ENCODE measurements around the gene CTIF. TPM values are rescaled to one million over a fixed set of nuclear protein-coding genes. Genes with fewer than 3 reads are reported as not detected.

CTIF gene
- polyA plus RNA-seq, 2 donors = 11.8 to 22.7 TPM

- Histone ChIP-seq H3K4me1 (ENCODE audit: control insufficient read depth in 2 of 2, insufficient read depth in 2 of 2, low read length in 1 of 2) (peaks cover 7 to 15% of the 10 kb centered on the region in 2 donors), H3K9me3 (ENCODE audit: control insufficient read depth in 2 of 2, insufficient read depth in 1 of 2, low read depth in 1 of 2, low read length in 1 of 2) (no peaks in the 10 kb centered on the region), H3K27me3 (ENCODE audit: control insufficient read depth in 1 of 2, insufficient read depth in 2 of 2, low read length in 2 of 2) (no peaks in the 10 kb centered on the region), H3K27ac (ENCODE audit: low read depth in 2 of 2, low read length in 1 of 2) (no peak overlapping the region), H3K4me3 (ENCODE audit: low read depth in 1 of 2, low read length in 2 of 2) (no peak overlapping the region), H3K36me3 (ENCODE audit: control insufficient read depth in 2 of 2, insufficient read depth in 2 of 2, low read length in 1 of 2) (no peaks in the 10 kb centered on the region)
- WGBS, 2 donors = 65 to 70% methylated on average over 4 of the region's 4 CpGs
These were observed 297.5 kb downstream of the CTIF start for GRCh38 chr18:48836231-48836805.

- H3K36me3 ChIP-seq (ENCODE audit: control insufficient read depth in 2 of 2, insufficient read depth in 2 of 2, low read length in 1 of 2) = no peaks in the 10 kb centered on the region
- no peaks in the 10 kb centered on the region for H3K27me3 ChIP-seq (ENCODE audit: control insufficient read depth in 1 of 2, insufficient read depth in 2 of 2, low read length in 2 of 2)
- H3K4me1 ChIP-seq (ENCODE audit: control insufficient read depth in 2 of 2, insufficient read depth in 2 of 2, low read length in 1 of 2) = peaks cover 7 to 15% of the 10 kb centered on the region in 2 donors
- no peak overlapping the region for H3K4me3 ChIP-seq (ENCODE audit: low read depth in 1 of 2, low read length in 2 of 2)
- H3K9me3 ChIP-seq (ENCODE audit: control insufficient read depth in 2 of 2, insufficient read depth in 1 of 2, low read depth in 1 of 2, low read length in 1 of 2) = no peaks in the 10 kb centered on the region
- WGBS, 2 donors = 96% methylated on average over 13 of the region's 13 CpGs
- no peak overlapping the region for H3K27ac ChIP-seq (ENCODE audit: low read depth in 2 of 2, low read length in 1 of 2)
These were observed 298.2 kb downstream of the CTIF start for GRCh38 chr18:48836806-48837615.

- no peak overlapping the region for H3K27ac ChIP-seq (ENCODE audit: low read depth in 2 of 2, low read length in 1 of 2)
- H3K36me3 ChIP-seq (ENCODE audit: control insufficient read depth in 2 of 2, insufficient read depth in 2 of 2, low read length in 1 of 2) = no peaks in the 10 kb centered on the region
- WGBS, 2 donors = 85 to 93% methylated on average over 3 of the region's 3 CpGs
- no peaks in the 10 kb centered on the region for H3K9me3 ChIP-seq (ENCODE audit: control insufficient read depth in 2 of 2, insufficient read depth in 1 of 2, low read depth in 1 of 2, low read length in 1 of 2)
- H3K4me1 ChIP-seq (ENCODE audit: control insufficient read depth in 2 of 2, insufficient read depth in 2 of 2, low read length in 1 of 2) = peaks cover 7 to 15% of the 10 kb centered on the region in 2 donors
- no peaks in the 10 kb centered on the region for H3K27me3 ChIP-seq (ENCODE audit: control insufficient read depth in 1 of 2, insufficient read depth in 2 of 2, low read length in 2 of 2)
- no peak overlapping the region for H3K4me3 ChIP-seq (ENCODE audit: low read depth in 1 of 2, low read length in 2 of 2)
These were observed 298.8 kb downstream of the CTIF start for GRCh38 chr18:48837676-48838075.

GRCh38 chr18:48838166-48838775 lies 299.4 kb downstream of the CTIF start:
- H3K36me3 ChIP-seq (ENCODE audit: control insufficient read depth in 2 of 2, insufficient read depth in 2 of 2, low read length in 1 of 2) = no peaks in the 10 kb centered on the region
- H3K9me3 ChIP-seq (ENCODE audit: control insufficient read depth in 2 of 2, insufficient read depth in 1 of 2, low read depth in 1 of 2, low read length in 1 of 2) = no peaks in the 10 kb centered on the region
- no peaks in the 10 kb centered on the region for H3K27me3 ChIP-seq (ENCODE audit: control insufficient read depth in 1 of 2, insufficient read depth in 2 of 2, low read length in 2 of 2)
- WGBS, 2 donors = 86 to 92% methylated on average over 12 of the region's 12 CpGs
- H3K4me1 ChIP-seq (ENCODE audit: control insufficient read depth in 2 of 2, insufficient read depth in 2 of 2, low read length in 1 of 2) = peaks cover 6 to 11% of the 10 kb centered on the region in 2 donors
- H3K4me3 ChIP-seq (ENCODE audit: low read depth in 1 of 2, low read length in 2 of 2) = no peak overlapping the region
- H3K27ac ChIP-seq (ENCODE audit: low read depth in 2 of 2, low read length in 1 of 2) = no peak overlapping the region

GRCh38 chr18:48838921-48839818 lies 300.3 kb downstream of the CTIF start:
- H3K4me1 ChIP-seq (ENCODE audit: control insufficient read depth in 2 of 2, insufficient read depth in 2 of 2, low read length in 1 of 2) = peaks cover 6 to 11% of the 10 kb centered on the region in 2 donors
- H3K36me3 ChIP-seq (ENCODE audit: control insufficient read depth in 2 of 2, insufficient read depth in 2 of 2, low read length in 1 of 2) = no peaks in the 10 kb centered on the region
- H3K27ac ChIP-seq (ENCODE audit: low read depth in 2 of 2, low read length in 1 of 2) = no peak overlapping the region
- H3K4me3 ChIP-seq (ENCODE audit: low read depth in 1 of 2, low read length in 2 of 2) = no peak overlapping the region
- H3K27me3 ChIP-seq (ENCODE audit: control insufficient read depth in 1 of 2, insufficient read depth in 2 of 2, low read length in 2 of 2) = no peaks in the 10 kb centered on the region
- 61 to 68% methylated on average over 10 of the region's 10 CpGs for WGBS, 2 donors
- H3K9me3 ChIP-seq (ENCODE audit: control insufficient read depth in 2 of 2, insufficient read depth in 1 of 2, low read depth in 1 of 2, low read length in 1 of 2) = no peaks in the 10 kb centered on the region

- Histone ChIP-seq H3K27me3 (ENCODE audit: control insufficient read depth in 1 of 2, insufficient read depth in 2 of 2, low read length in 2 of 2) (no peaks in the 10 kb centered on the region), H3K9me3 (ENCODE audit: control insufficient read depth in 2 of 2, insufficient read depth in 1 of 2, low read depth in 1 of 2, low read length in 1 of 2) (no peaks in the 10 kb centered on the region), H3K27ac (ENCODE audit: low read depth in 2 of 2, low read length in 1 of 2) (no peak overlapping the region), H3K4me1 (ENCODE audit: control insufficient read depth in 2 of 2, insufficient read depth in 2 of 2, low read length in 1 of 2) (peaks cover 6 to 8% of the 10 kb centered on the region in 2 donors), H3K36me3 (ENCODE audit: control insufficient read depth in 2 of 2, insufficient read depth in 2 of 2, low read length in 1 of 2) (no peaks in the 10 kb centered on the region), H3K4me3 (ENCODE audit: low read depth in 1 of 2, low read length in 2 of 2) (no peak overlapping the region)
- 78% methylated on average over 7 of the region's 7 CpGs for WGBS, 2 donors
These were observed 301.1 kb downstream of the CTIF start for GRCh38 chr18:48839819-48840490.

- Histone ChIP-seq H3K4me1 (ENCODE audit: control insufficient read depth in 2 of 2, insufficient read depth in 2 of 2, low read length in 1 of 2) (peaks cover 6 to 8% of the 10 kb centered on the region in 2 donors), H3K36me3 (ENCODE audit: control insufficient read depth in 2 of 2, insufficient read depth in 2 of 2, low read length in 1 of 2) (no peaks in the 10 kb centered on the region), H3K9me3 (ENCODE audit: control insufficient read depth in 2 of 2, insufficient read depth in 1 of 2, low read depth in 1 of 2, low read length in 1 of 2) (no peaks in the 10 kb centered on the region), H3K27ac (ENCODE audit: low read depth in 2 of 2, low read length in 1 of 2) (no peak overlapping the region), H3K27me3 (ENCODE audit: control insufficient read depth in 1 of 2, insufficient read depth in 2 of 2, low read length in 2 of 2) (no peaks in the 10 kb centered on the region), H3K4me3 (ENCODE audit: low read depth in 1 of 2, low read length in 2 of 2) (no peak overlapping the region)
- 49% methylated on average over 3 of the region's 3 CpGs for WGBS, 2 donors
These were observed 301.7 kb downstream of the CTIF start for GRCh38 chr18:48840491-48840877.

GRCh38 chr18:48841381-48842258 lies 302.8 kb downstream of the CTIF start:
- Histone ChIP-seq H3K27ac (ENCODE audit: low read depth in 2 of 2, low read length in 1 of 2) (peak overlapping the region; percentile 62 to 67), H3K36me3 (ENCODE audit: control insufficient read depth in 2 of 2, insufficient read depth in 2 of 2, low read length in 1 of 2) (no peaks in the 10 kb centered on the region), H3K9me3 (ENCODE audit: control insufficient read depth in 2 of 2, insufficient read depth in 1 of 2, low read depth in 1 of 2, low read length in 1 of 2) (no peaks in the 10 kb centered on the region), H3K27me3 (ENCODE audit: control insufficient read depth in 1 of 2, insufficient read depth in 2 of 2, low read length in 2 of 2) (no peaks in the 10 kb centered on the region), H3K4me3 (ENCODE audit: low read depth in 1 of 2, low read length in 2 of 2) (no peak overlapping the region), H3K4me1 (ENCODE audit: control insufficient read depth in 2 of 2, insufficient read depth in 2 of 2, low read length in 1 of 2) (peaks cover 6 to 8% of the 10 kb centered on the region in 2 donors)
- 77 to 78% methylated on average over 30 to 31 of the region's 31 CpGs for WGBS, 2 donors
